ENCODE measurements around the gene METTL15.

GRCh38 chr11:28339488-28339887, 231.3 kb downstream of the METTL15 start:
- TF ChIP-seq CTCF (conservative IDR thresholded peaks at IDR 0.05 in 1 of 2, IDR thresholded peaks at IDR 0.05 in 1 of 2; ENCODE audit: extremely low read depth in 1 of 2, insufficient read depth in 1 of 2, low read depth in 1 of 2, low read length in 2 of 2) (no peak), EZH2 (IDR thresholded peaks at IDR 0.05; ENCODE audit: borderline replicate concordance, low read length) (no peak)
